AG08395 (cell line): ENCODE data around the gene DIP2C.
"Not testable (repeated sequence)": the region's sequence is repeated elsewhere in the genome, so short reads cannot be mapped to it uniquely, and the experiment has no call there.

Experiments used
- DNase-seq: peaks from one replicate; pipeline ENCODE4 v3.0.0; 2012; ENCODE audit warnings: mixed read lengths, low spot score

Gene DIP2C

DNA sequence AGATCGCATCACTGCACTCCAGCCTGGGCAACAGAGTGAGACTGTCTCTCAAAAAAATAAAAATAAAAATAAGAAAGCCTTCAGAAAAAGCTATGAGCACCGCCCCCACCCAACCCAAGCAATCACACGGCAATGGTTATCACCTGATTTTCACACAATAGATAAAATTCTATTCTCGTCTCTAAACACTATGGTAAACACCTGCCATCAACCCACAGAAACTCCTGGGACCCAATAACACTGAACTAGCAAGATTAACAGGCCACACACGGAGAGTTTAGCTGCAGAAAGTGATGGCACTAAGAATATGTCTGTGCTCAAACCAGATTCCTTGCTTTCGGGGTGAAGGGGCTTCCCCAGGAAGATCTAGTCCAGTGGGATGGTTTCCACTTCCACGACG is 173.8 kb downstream of the DIP2C start:
- no peak for DNase-seq

GRCh38 chr10:514137-514671 is 175.3 kb downstream of the DIP2C start:
- no peak for DNase-seq

- no peak for DNase-seq
These were observed 176.1 kb downstream of the DIP2C start for GRCh38 chr10:513393-513792.

GRCh38 chr10:512661-513060 is 176.8 kb downstream of the DIP2C start:
- not testable (repeated sequence) for DNase-seq

DNA sequence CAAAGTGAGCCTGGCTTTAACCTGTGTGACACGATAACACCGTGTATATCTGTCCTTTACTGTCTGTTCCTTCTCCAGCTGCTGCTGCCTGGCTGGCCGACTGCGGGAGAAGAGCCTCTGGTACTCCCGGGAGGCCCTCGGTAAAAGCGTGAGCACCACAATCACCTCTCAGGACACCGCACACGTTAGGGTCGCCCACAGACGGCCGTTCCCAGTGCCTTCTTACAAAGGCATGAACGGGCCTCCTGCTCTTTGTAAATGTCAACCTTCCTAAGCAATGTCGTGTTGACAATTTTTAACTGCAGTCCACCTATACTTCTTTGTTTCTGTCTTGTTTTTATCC is 177.6 kb downstream of the DIP2C start:
- no peak for DNase-seq

- peak; percentile 93 for DNase-seq
These were observed 178.2 kb downstream of the DIP2C start for GRCh38 chr10:511101-511848.

- no peak for DNase-seq
These were observed 179.0 kb downstream of the DIP2C start for GRCh38 chr10:510415-510881.

DNA sequence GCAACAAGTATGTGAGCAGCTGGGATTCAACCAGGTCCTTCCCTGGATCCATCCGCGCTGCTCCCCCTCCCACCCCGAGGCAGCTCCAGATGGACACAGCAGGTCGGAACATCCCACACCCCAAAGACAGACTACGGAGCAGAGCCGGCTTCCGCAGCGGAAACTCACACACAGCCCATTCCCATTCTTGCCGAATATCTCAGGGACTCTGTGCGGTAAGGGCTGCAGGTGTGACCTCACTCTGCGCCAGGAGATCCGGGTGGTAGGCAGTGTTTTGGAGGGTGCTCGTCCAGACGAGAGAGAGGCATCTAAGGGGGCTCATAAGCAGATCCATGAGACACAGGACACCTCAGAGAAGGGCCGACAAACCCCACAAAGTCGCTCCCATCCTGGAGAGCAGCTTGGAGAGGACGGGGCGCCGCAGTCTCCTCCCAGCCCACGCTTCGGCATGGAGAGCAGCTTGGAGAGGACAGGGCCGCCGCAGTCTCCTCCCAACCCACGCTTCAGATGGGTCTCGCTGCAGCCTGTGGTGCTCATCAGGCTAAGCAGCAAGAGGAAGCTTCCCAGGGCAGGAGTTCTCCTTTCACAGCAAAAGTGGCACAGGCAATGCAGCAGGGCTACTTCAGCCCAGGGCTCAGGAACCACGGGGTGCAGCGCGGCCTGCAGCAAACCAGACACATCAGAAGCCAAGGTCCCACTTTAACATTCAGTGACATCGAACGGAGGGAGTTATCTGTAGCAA is 179.9 kb downstream of the DIP2C start:
- no peak for DNase-seq

GRCh38 chr10:508726-509125 is 180.7 kb downstream of the DIP2C start:
- no peak for DNase-seq

- DNase-seq: no peak
These were observed 181.5 kb downstream of the DIP2C start for GRCh38 chr10:507908-508444.

DNA sequence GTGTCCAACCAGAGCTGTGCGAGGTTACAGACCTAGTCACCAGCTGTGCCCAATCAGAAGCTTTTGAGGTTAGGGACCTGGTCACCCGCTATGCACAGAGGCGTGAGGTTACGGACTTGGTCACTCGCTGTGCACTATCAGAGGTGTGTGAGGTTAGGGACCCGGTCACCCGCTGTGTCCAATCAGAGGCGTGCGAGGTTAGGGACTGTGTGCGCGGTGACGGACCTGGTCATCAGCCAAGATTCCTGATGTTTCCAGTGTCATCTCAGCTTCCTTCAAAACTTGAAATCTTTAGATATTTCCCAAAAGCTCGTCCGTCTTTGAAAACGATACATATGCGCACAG is 182.1 kb downstream of the DIP2C start:
- no peak for DNase-seq

DNA sequence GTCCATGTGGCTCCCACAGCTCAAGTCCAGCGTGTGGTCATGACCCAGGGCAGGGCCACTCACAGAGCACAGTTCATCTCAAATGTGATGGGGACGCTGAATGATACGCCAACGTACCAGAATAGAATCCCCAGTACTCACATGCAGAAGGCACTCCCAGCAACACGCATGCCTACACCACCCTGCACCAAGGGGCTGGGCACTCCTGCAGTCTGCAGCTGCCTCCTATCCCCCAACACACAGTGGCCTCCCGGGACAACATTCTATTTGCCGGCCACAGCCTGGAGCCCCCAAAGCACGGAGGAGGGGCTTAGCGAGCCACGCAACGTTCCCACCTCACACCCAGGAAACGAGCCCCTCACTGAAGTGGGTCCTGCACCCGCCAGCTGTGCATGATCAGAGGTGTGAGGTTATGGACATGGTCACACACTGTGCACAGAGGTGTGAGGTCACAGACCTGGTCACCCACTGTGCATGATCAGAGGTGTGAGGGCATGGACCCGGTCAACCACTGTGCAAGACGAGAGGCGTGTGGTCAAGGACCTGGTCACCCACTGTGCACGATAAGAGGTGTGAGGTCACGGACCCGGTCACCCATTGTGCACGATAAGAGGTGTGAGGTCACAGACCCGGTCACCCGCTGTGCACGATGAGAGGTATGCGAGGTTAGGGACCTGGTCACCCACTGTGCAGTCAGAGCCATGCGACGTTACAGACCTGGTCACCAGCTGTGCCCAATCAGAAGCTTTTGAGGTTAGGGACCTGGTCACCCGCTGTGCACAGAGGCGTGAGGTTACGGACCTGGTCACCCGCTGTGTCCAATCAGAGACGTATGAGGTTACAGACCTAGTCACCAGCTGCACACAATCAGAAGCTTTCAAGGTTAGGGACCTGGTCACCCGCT is 182.8 kb downstream of the DIP2C start:
- DNase-seq: no peak

- DNase-seq: no peak
These were observed 184.0 kb downstream of the DIP2C start for GRCh38 chr10:505419-505818.

GRCh38 chr10:504806-505205 is 184.7 kb downstream of the DIP2C start:
- no peak for DNase-seq

GRCh38 chr10:504121-504611 is 185.3 kb downstream of the DIP2C start:
- no peak for DNase-seq

DNA sequence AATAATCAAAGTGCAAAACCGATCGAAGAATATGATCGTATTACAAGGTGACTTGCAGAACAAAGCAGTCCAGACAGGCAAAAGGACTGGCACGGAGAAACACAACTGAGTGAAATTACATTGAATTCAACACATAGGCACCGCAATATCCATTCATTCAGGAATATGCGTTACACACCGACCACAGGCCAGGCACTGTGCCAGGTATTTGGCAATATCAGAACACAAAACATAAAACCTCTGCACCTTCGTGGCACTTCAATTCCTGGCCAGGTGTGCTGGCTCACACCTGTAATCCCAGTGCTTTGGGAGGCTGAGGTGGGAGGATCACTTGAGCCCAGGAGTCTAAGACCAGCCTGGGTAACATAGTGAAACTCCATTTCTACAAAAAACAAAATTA is 187.9 kb downstream of the DIP2C start:
- DNase-seq: no peak

DNA sequence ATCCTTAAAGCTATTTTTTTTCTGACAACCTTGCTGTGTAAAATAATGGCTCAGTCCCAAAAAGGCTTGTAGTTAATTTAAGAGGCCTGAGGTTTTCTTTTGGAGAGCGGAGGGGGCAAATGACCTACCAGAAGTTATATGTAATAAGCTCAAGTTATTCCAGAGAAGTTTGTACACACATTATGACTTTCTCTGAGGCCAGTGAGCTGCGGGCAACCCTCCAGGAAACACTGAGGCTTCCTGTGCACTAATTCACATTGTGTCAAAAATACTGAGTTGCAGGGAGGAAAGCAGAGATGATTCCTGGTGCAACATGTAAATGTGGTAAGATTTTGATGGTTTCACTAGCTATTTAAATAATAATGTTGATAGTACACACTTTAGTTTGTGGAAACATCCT is 188.6 kb downstream of the DIP2C start:
- DNase-seq: peak; percentile 62

DNA sequence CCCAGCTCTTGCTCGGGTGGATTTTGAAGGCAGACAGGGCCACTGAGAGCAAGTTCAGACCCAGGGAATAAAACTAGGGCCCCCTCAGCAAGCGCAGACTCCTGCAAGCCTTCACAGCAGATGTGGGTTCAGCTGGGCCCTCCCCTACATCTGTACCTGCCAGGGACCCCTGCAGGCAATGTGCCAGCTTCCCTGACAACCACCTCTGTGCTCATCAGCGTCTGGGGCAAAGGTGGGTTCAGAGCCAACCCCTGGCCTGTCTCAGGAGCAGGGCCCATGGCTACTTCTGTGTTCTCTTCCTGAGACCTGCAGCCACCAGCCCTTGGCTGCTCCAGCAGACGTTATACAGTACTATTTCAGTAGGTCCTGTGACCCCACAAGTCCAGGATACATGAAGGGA is 189.5 kb downstream of the DIP2C start:
- DNase-seq: no peak

GRCh38 chr10:498760-499435 is 190.6 kb downstream of the DIP2C start:
- DNase-seq: no peak

- DNase-seq: no peak
These were observed 191.5 kb downstream of the DIP2C start for GRCh38 chr10:497898-498451.

GRCh38 chr10:497289-497688 is 192.2 kb downstream of the DIP2C start:
- DNase-seq: no peak
